Stomach (tissue), 19 donors: ENCODE results near the gene BRK1. TPM values are rescaled to one million over a fixed set of nuclear protein-coding genes. Genes with fewer than 3 reads are reported as not detected.
"Not testable (repeated sequence)": the region's sequence is repeated elsewhere in the genome, so short reads cannot be mapped to it uniquely, and the experiment has no call there.

Experiments used
- DNase-seq, 2 donors: peaks; one replicate each; pipeline versions ENCODE4 v3.0.0 to v3.0.0-alpha.2; 2013 to 2019
- H3K27ac ChIP-seq, 5 donors: fragments of 200-600 bp in 4 of 5; sonication (generic) in 4 of 5; one replicate each; pipeline ENCODE4 v1.5.1; 2013 to 2019; ENCODE audit warnings: mild to moderate bottlenecking in 1 of 5, moderate library complexity in 1 of 5
- H3K27me3 ChIP-seq, 3 donors: fragments of 200-600 bp; sonication (generic); one replicate each; pipeline ENCODE4 v1.5.1; 2017 to 2019; ENCODE audit warnings: mixed run types in 1 of 3
- H3K36me3 ChIP-seq, 4 donors: fragments of 200-600 bp; sonication (generic); 1 replicate in 3 of 4; 2 replicates in 1 of 4; pipeline ENCODE4 v1.5.1; 2016 to 2019
- H3K4me1 ChIP-seq, 4 donors: fragments of 200-600 bp; sonication (generic); one replicate each; pipeline ENCODE4 v1.5.1; 2016 to 2019
- H3K4me3 ChIP-seq, 4 donors: fragments of 200-600 bp; sonication (generic) in 3 of 4; one replicate each; pipeline ENCODE4 v1.5.1; 2016 to 2019; ENCODE audit warnings: mild to moderate bottlenecking in 1 of 4
- H3K9me3 ChIP-seq, 4 donors: fragments of 200-600 bp; sonication (generic); one replicate each; pipeline ENCODE4 v1.5.1; 2016 to 2019
- CTCF ChIP-seq, 7 experiments: fragments of 450-650 bp in 4 of 7; fragments of 200-600 bp in 3 of 7; sonication (generic) in 3 of 7; IDR thresholded peaks; one replicate each; pipeline ENCODE4 v1.5.1; 2016 to 2019; ENCODE audit warnings: antibody characterized with exemption in 7 of 7, control low read depth in 2 of 7, mild to moderate bottlenecking in 1 of 7
- EP300 ChIP-seq: sonication (generic); formaldehyde crosslinking; IDR thresholded peaks from one replicate; pipeline ENCODE4 v1.6.1; 2017; ENCODE audit warnings: antibody characterized with exemption
- POLR2A ChIP-seq, 4 donors: fragments of 450-650 bp; IDR thresholded peaks; one replicate each; pipeline ENCODE4 v1.6.1; 2016; ENCODE audit warnings: antibody characterized with exemption in 4 of 4, control low read depth in 2 of 4, mild to moderate bottlenecking in 1 of 4, moderate library complexity in 1 of 4
- POLR2AphosphoS5 ChIP-seq, 3 donors: sonication (generic); formaldehyde crosslinking; IDR thresholded peaks; one replicate each; pipeline ENCODE4 v1.6.1; 2016; ENCODE audit warnings: antibody characterized with exemption in 3 of 3
- WGBS, 5 donors: extraction: QIAGEN DNeasy Blood & Tissue Kit in 3 of 5; methylation state at CpG; one replicate each; pipeline versions ENCODE4 v1.1.5 to v1.1.7; 2013 to 2018; 5-methylcytosine and 5-hydroxymethylcytosine counted together
- intact Hi-C: fragments of 100-400 bp; cut with DNase I; formaldehyde crosslinking; loops from one replicate; pipeline ENCODE4 v1.15.1; 2023; ENCODE audit warnings: low total_unique reads
- long read RNA-seq, 10 donors: transcript quantifications; one replicate each; lab custom pipeline, GENCODE V29; 2026
- polyA plus RNA-seq, 3 donors: library from polyadenylated mRNA; stranded (reverse); fragments of 200-250 nt; gene quantifications; one replicate each; pipeline ENCODE4 v1.2.3, GENCODE V29; 2013
- total RNA-seq, 5 donors: library from RNA; depleted of rRNA; stranded (reverse); fragments of >200 nt; gene quantifications; one replicate each; pipeline versions ENCODE4 v1.1.0 to v1.2.3, GENCODE V29; 2014 to 2016
- donor health status: healthy with polysubstance abuse.
- donor health status: Bipolar disorder and iron deficiency.
- donor health status: healthy.

The BRK1 gene
- 100 to 1,000 TPM in 1 of 5 donors, 10 to 100 TPM in 4; 14.5 to 130 (median 51.9) TPM for total RNA-seq
- polyA plus RNA-seq, result 100 to 1,000 TPM; 175 to 262 (median 218) TPM
- long read RNA-seq, donor 1, transcript BRK1-201 (3 exons, 1,233 nt), result major isoform, 50 of 50 reads
- long read RNA-seq, donor 1, partial matches to known transcripts, result 0 of 50 reads
- long read RNA-seq, donor 1, other reads (novel, unspliced or antisense), result 0 of 50 reads
- long read RNA-seq, donor 2, transcript BRK1-201 (3 exons, 1,233 nt), result major isoform, 67 of 67 reads
- long read RNA-seq, donor 2, partial matches to known transcripts, result 0 of 67 reads
- long read RNA-seq, donor 2, other reads (novel, unspliced or antisense), result 0 of 67 reads
- long read RNA-seq, donor 3, transcript BRK1-201 (3 exons, 1,233 nt), result major isoform, 54 of 63 reads
- long read RNA-seq, donor 3, partial matches to known transcripts, result 9 of 63 reads
- long read RNA-seq, donor 3, other reads (novel, unspliced or antisense), result 0 of 63 reads
- long read RNA-seq, donor 4, transcript BRK1-201 (3 exons, 1,233 nt), result major isoform, 11 of 11 reads
- long read RNA-seq, donor 4, partial matches to known transcripts, result 0 of 11 reads
- long read RNA-seq, donor 4, other reads (novel, unspliced or antisense), result 0 of 11 reads
- long read RNA-seq, donor 5, transcript BRK1-201 (3 exons, 1,233 nt), result major isoform, 93 of 93 reads
- long read RNA-seq, donor 5, partial matches to known transcripts, result 0 of 93 reads
- long read RNA-seq, donor 5, other reads (novel, unspliced or antisense), result 0 of 93 reads
- long read RNA-seq, donor 6, result 0 reads
- long read RNA-seq, donor 7, transcript BRK1-201 (3 exons, 1,233 nt), result major isoform, 105 of 111 reads
- long read RNA-seq, donor 7, partial matches to known transcripts, result 0 of 111 reads
- long read RNA-seq, donor 7, other reads (novel, unspliced or antisense), result 6 of 111 reads
- long read RNA-seq, donor 8, transcript BRK1-201 (3 exons, 1,233 nt), result major isoform, 85 of 85 reads
- long read RNA-seq, donor 8, partial matches to known transcripts, result 0 of 85 reads
- long read RNA-seq, donor 8, other reads (novel, unspliced or antisense), result 0 of 85 reads
- long read RNA-seq, donor 9, transcript BRK1-201 (3 exons, 1,233 nt), result major isoform, 96 of 96 reads
- long read RNA-seq, donor 9, partial matches to known transcripts, result 0 of 96 reads
- long read RNA-seq, donor 9, other reads (novel, unspliced or antisense), result 0 of 96 reads
- long read RNA-seq, donor 10, transcript BRK1-201 (3 exons, 1,233 nt), result major isoform, 47 of 47 reads
- long read RNA-seq, donor 10, partial matches to known transcripts, result 0 of 47 reads
- long read RNA-seq, donor 10, other reads (novel, unspliced or antisense), result 0 of 47 reads

- peaks cover 8 to 48% (median 35%) of the 10 kb centered on the region in 4 donors for H3K4me1 ChIP-seq
- no peaks in the 10 kb centered on the region for H3K27me3 ChIP-seq
- peaks cover 0 to 13% (median 11%) of the 10 kb centered on the region in 4 donors for H3K36me3 ChIP-seq
- no peaks in the 10 kb centered on the region for H3K9me3 ChIP-seq
- peak within 1 kb of the TSS; percentile 81 to 90 (median 82) for H3K27ac ChIP-seq
- 0 to 1% (median 1%) methylated on average over 48 to 54 of the region's 54 CpGs for WGBS, 5 donors
- TF ChIP-seq CTCF (IDR thresholded peaks at IDR 0.05), result peak in 1 of 7 experiments; percentile 18
- peak; percentile 90 to 99 (median 98) for TF ChIP-seq POLR2AphosphoS5 (IDR thresholded peaks at IDR 0.05)
- no peak for TF ChIP-seq EP300
- peak in 2 of 4 donors; percentile 76 to 86 for TF ChIP-seq POLR2A (IDR thresholded peaks at IDR 0.05)
- intact Hi-C loops, result no loop called here
- DNase-seq, result peak; percentile 96 to 98
- H3K4me3 ChIP-seq, result peak within 1 kb of the TSS; percentile 83 to 96 (median 89)
Observed at GRCh38 chr3:10115326-10116137, at the start of gene BRK1. Gene BRK1, plus strand, starts transcription at chr3:10115675. Its CDS starts 27 bp downstream, at chr3:10115702.

GRCh38 chr3:10070077-10070476 is 45.4 kb upstream of the BRK1 start:
- 93 to 97% (median 96%) methylated on average over 6 to 32 of the region's 33 CpGs; no CpG with 5 or more reads in 1 of the 5 donors for WGBS, 5 donors
- H3K4me3 ChIP-seq, intact Hi-C loops, H3K4me1 ChIP-seq, H3K9me3 ChIP-seq, DNase-seq, H3K36me3 ChIP-seq, H3K27me3 ChIP-seq, H3K27ac ChIP-seq: not testable (repeated sequence)

- intact Hi-C loops, result no loop called here
- H3K27me3 ChIP-seq, result no peaks in the 10 kb centered on the region
- H3K4me3 ChIP-seq, result no peak overlapping the region
- H3K9me3 ChIP-seq, result no peaks in the 10 kb centered on the region
- no peak overlapping the region for H3K27ac ChIP-seq
- no peak for DNase-seq
- H3K36me3 ChIP-seq, result peaks cover 0 to 7% (median 0%) of the 10 kb centered on the region in 4 donors
- H3K4me1 ChIP-seq, result no peaks in the 10 kb centered on the region
- TF ChIP-seq CTCF (IDR thresholded peaks at IDR 0.05) (no peak), POLR2A (IDR thresholded peaks at IDR 0.05) (no peak), EP300 (no peak), POLR2AphosphoS5 (IDR thresholded peaks at IDR 0.05) (no peak)
Observed at GRCh38 chr3:10074666-10075065, 40.8 kb upstream of the BRK1 start.

- 90 to 96% (median 92%) methylated on average over 4 of the region's 4 CpGs for WGBS, 5 donors
- intact Hi-C loops, result no loop called here
- peaks cover 0 to 14% (median 0%) of the 10 kb centered on the region in 4 donors for H3K36me3 ChIP-seq
- no peaks in the 10 kb centered on the region for H3K27me3 ChIP-seq
- H3K9me3 ChIP-seq, result no peaks in the 10 kb centered on the region
- H3K27ac ChIP-seq, result no peak overlapping the region
- DNase-seq, result no peak
- TF ChIP-seq CTCF (IDR thresholded peaks at IDR 0.05) (no peak), POLR2AphosphoS5 (IDR thresholded peaks at IDR 0.05) (no peak), POLR2A (IDR thresholded peaks at IDR 0.05) (no peak), EP300 (no peak)
- no peaks in the 10 kb centered on the region for H3K4me1 ChIP-seq
- no peak overlapping the region for H3K4me3 ChIP-seq
Observed at GRCh38 chr3:10081871-10082270, 33.6 kb upstream of the BRK1 start.
